Cardiac muscle cell (in vitro differentiated cells and primary cell): ENCODE results near the gene NUDCD2. TPM values are rescaled to one million over a fixed set of nuclear protein-coding genes. Genes with fewer than 3 reads are reported as not detected.

ENCODE experiments used
- DNase-seq, 2 donors: peaks; one replicate each; pipeline versions ENCODE4 v3.0.0 to v3.0.0-alpha.2; 2010 to 2017; ENCODE audit warnings: low read depth in 1 of 2, low spot score in 1 of 2
- H3K27ac ChIP-seq: fragments of 200-600 bp; sonication (generic); 2 replicates; pipeline ENCODE4 v1.5.1; 2016
- H3K27me3 ChIP-seq: fragments of 200-600 bp; sonication (generic); 2 replicates; pipeline ENCODE4 v1.6.0; 2016; ENCODE audit warnings: control low read depth
- H3K36me3 ChIP-seq: fragments of 200-600 bp; sonication (generic); 2 replicates; pipeline ENCODE4 v1.5.1; 2016; ENCODE audit warnings: control low read depth
- H3K4me1 ChIP-seq: fragments of 200-600 bp; sonication (generic); 2 replicates; pipeline ENCODE4 v1.8.1; 2017; ENCODE audit warnings: low read depth, mild to moderate bottlenecking, mixed run types
- H3K4me3 ChIP-seq: fragments of 200-600 bp; sonication (generic); 2 replicates; pipeline ENCODE4 v1.5.1; 2016; ENCODE audit warnings: mild to moderate bottlenecking
- H3K9me3 ChIP-seq: fragments of 200-600 bp; sonication (generic); 2 replicates; pipeline ENCODE4 v1.5.1; 2017; ENCODE audit warnings: low read depth, mild to moderate bottlenecking, control low read depth
- CTCF ChIP-seq: IDR thresholded peaks from 2 replicates; pipeline ENCODE4 v1.5.1; 2012; ENCODE audit warnings: low read depth, mild to moderate bottlenecking, low read length
- polyA plus RNA-seq: library from polyadenylated mRNA; unstranded; fragments of >200 nt; fragmentation: Nextera tagmentation; extraction: Ambion mirVana; gene quantifications from 2 replicates; pipeline ENCODE4 v1.2.1, GENCODE V29; 2016
- total RNA-seq: library from RNA; depleted of rRNA; stranded (reverse); fragments of >200 nt; gene quantifications from 2 replicates; pipeline ENCODE4 v1.2.3, GENCODE V29; 2016

Gene NUDCD2
- total and polyA plus RNA-seq, 2 experiments from 2014 or later, result 16.5 to 78.6 TPM

- H3K9me3 ChIP-seq, result no peaks in the 10 kb centered on the region
- no peak for DNase-seq
- no peaks in the 10 kb centered on the region for H3K36me3 ChIP-seq
- no peaks in the 10 kb centered on the region for H3K27me3 ChIP-seq
- H3K4me3 ChIP-seq, result no peak overlapping the region
- peaks cover 7% of the 10 kb centered on the region for H3K4me1 ChIP-seq
- TF ChIP-seq CTCF, result no peak
- no peak overlapping the region for H3K27ac ChIP-seq
Observed at GRCh38 chr5:163463063-163463435, 3.1 kb upstream of the NUDCD2 start.

- TF ChIP-seq CTCF, result no peak
- peak; percentile 32 to 60 for DNase-seq
Observed at GRCh38 chr5:163460562-163461171, 765 bp upstream of the NUDCD2 start, which contains the start of gene HMMR. HMMR (plus strand) TSS chr5:163460632; CDS start chr5:163460693, 61 bp downstream.

GRCh38 chr5:163459462-163459818 lies 462 bp downstream of the NUDCD2 start:
- Histone ChIP-seq H3K27ac (peak overlapping the region; percentile 98), H3K4me1 (peaks cover 11% of the 10 kb centered on the region), H3K9me3 (no peaks in the 10 kb centered on the region), H3K4me3 (peak overlapping the region; percentile 51), H3K36me3 (peaks cover 2% of the 10 kb centered on the region), H3K27me3 (no peaks in the 10 kb centered on the region)
- DNase-seq, result no peak
- TF ChIP-seq CTCF, result no peak

More at GRCh38 chr5:163460562-163461171, 765 bp upstream of the NUDCD2 start, which contains the start of gene HMMR:
- H3K27me3 ChIP-seq, result no peaks in the 10 kb centered on the region
- no peaks in the 10 kb centered on the region for H3K9me3 ChIP-seq
- peak within 1 kb of the TSS; percentile 51 for H3K4me3 ChIP-seq
- no peaks in the 10 kb centered on the region for H3K36me3 ChIP-seq
- H3K4me1 ChIP-seq, result peaks cover 11% of the 10 kb centered on the region
- peak within 1 kb of the TSS; percentile 98 for H3K27ac ChIP-seq

GRCh38 chr5:163458778-163459385 lies 1.0 kb downstream of the NUDCD2 start:
- peak overlapping the region; percentile 51 for H3K4me3 ChIP-seq
- peak overlapping the region; percentile 98 for H3K27ac ChIP-seq
- H3K36me3 ChIP-seq, result peaks cover 4% of the 10 kb centered on the region
- H3K9me3 ChIP-seq, result no peaks in the 10 kb centered on the region
- TF ChIP-seq CTCF, result no peak
- peaks cover 11% of the 10 kb centered on the region for H3K4me1 ChIP-seq
- no peaks in the 10 kb centered on the region for H3K27me3 ChIP-seq
- no peak for DNase-seq

- Histone ChIP-seq H3K4me3 (no peak overlapping the region), H3K4me1 (peaks cover 11% of the 10 kb centered on the region), H3K27ac (no peak overlapping the region), H3K36me3 (peaks cover 19% of the 10 kb centered on the region), H3K9me3 (no peaks in the 10 kb centered on the region), H3K27me3 (no peaks in the 10 kb centered on the region)
- no peak for TF ChIP-seq CTCF
- no peak for DNase-seq
Observed at GRCh38 chr5:163456840-163457239, 3.1 kb downstream of the NUDCD2 start.
